Endodermal cell (in vitro differentiated cells): ENCODE results near the gene VPS72. TPM values are rescaled to one million over a fixed set of nuclear protein-coding genes. Genes with fewer than 3 reads are reported as not detected.

Experiments
- DNase-seq: peaks from one replicate; pipeline ENCODE4 v3.0.0-alpha.2; 2017
- H3K27ac ChIP-seq: 2 replicates; pipeline ENCODE4 v1.5.1; 2013; ENCODE audit warnings: mild to moderate bottlenecking, low read depth, low read length, moderate library complexity
- H3K27me3 ChIP-seq: 2 replicates; pipeline ENCODE4 v1.6.1; 2013; ENCODE audit warnings: mild to moderate bottlenecking, low read length, moderate library complexity; ENCODE audit not compliant: insufficient read depth, control insufficient read depth, poor library complexity, severe bottlenecking
- H3K36me3 ChIP-seq: 2 replicates; pipeline ENCODE4 v1.7.0; 2013; ENCODE audit warnings: mild to moderate bottlenecking, low read length, moderate library complexity; ENCODE audit not compliant: control insufficient read depth, insufficient read depth
- H3K4me1 ChIP-seq: one replicate; pipeline ENCODE4 v1.7.0; 2013; ENCODE audit warnings: low read length; ENCODE audit not compliant: control insufficient read depth, insufficient read depth
- H3K4me3 ChIP-seq: 2 replicates; pipeline ENCODE4 v1.5.1; 2013; ENCODE audit warnings: mild to moderate bottlenecking, low read length, moderate library complexity
- H3K9ac ChIP-seq: 2 replicates; pipeline ENCODE4 v1.6.1; 2013; ENCODE audit warnings: mild to moderate bottlenecking, low read length, moderate library complexity; ENCODE audit not compliant: poor library complexity, severe bottlenecking; ENCODE audit errors: extremely low read depth
- H3K9me3 ChIP-seq: 2 replicates; pipeline ENCODE4 v1.6.1; 2013; ENCODE audit warnings: mild to moderate bottlenecking, low read length, moderate library complexity; ENCODE audit not compliant: control insufficient read depth
- H3K27ac Mint-ChIP-seq: 2 replicates; pipeline ENCODE4 v1.8.0; 2020; ENCODE audit warnings: mixed read lengths
- H3K27me3 Mint-ChIP-seq: 2 replicates; pipeline ENCODE4 v1.8.0; 2021; ENCODE audit warnings: mild to moderate bottlenecking, mixed read lengths; ENCODE audit not compliant: insufficient read depth
- H3K36me3 Mint-ChIP-seq: 2 replicates; pipeline ENCODE4 v1.8.0; 2020; ENCODE audit warnings: low read depth, mixed read lengths
- H3K4me1 Mint-ChIP-seq: 2 replicates; pipeline ENCODE4 v1.8.0; 2020; ENCODE audit warnings: mixed read lengths
- H3K4me3 Mint-ChIP-seq: 2 replicates; pipeline ENCODE4 v1.8.0; 2020; ENCODE audit warnings: mild to moderate bottlenecking, moderate library complexity, mixed read lengths
- H3K9me3 Mint-ChIP-seq: 2 replicates; pipeline ENCODE4 v1.8.0; 2020; ENCODE audit warnings: mild to moderate bottlenecking, mixed read lengths
- WGBS, 2 experiments: methylation state at CpG; one replicate each; pipeline versions ENCODE4 v1.1.5 to v1.1.7; 2013; ENCODE audit warnings: missing lambda C conversion rate in 2 of 2, mixed read lengths in 1 of 2; ENCODE audit not compliant: insufficient coverage in 1 of 2, insufficient read length in 1 of 2; 5-methylcytosine and 5-hydroxymethylcytosine counted together
- total RNA-seq, 2 donors: library from RNA; stranded (reverse); fragmentation: NEBNext Ultra II Directional in 1 of 2; extraction: Animal tissue kit (Norgen Biotek cat#: 25700) in 1 of 2; gene quantifications; 2 replicates in 1 of 2; 3 replicates in 1 of 2; pipeline ENCODE4 v1.2.1, GENCODE V29; 2021
- TF ChIP-seq, protein P1 (sequence below): fragments of 200-600 bp; sonication (generic); conservative IDR thresholded peaks from 2 replicates; pipeline ENCODE4 v1.5.0; 2021; ENCODE audit warnings: antibody characterized with exemption, mild to moderate bottlenecking

The VPS72 gene
- total RNA-seq, 2 donors from 2014 or later, result 79.4 to 103 TPM

DNA sequence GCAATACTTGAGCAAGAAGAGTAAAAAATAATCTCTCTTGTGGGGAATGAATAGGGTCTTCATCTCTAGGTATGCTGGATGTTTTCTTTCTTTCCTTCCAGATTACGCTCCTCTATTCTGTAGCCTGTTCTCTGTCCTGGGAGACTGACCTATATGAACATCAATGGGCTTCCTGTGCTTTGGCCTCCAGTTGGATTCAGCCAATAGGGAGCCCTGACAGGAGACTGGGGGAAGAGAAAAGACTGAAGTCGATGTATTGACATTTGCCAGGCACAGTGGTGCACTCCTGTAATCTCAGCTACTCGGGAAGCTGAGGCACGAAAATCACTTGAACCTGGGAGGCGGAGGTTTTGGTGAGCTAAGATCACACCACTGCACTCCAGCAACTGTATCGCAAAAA is 61.2 kb downstream of the VPS72 start:
- Histone ChIP-seq H3K27me3 (no peaks in the 10 kb centered on the region), H3K4me1 (no peaks in the 10 kb centered on the region), H3K9ac (no peak overlapping the region), H3K36me3 (no peaks in the 10 kb centered on the region), H3K27ac (no peak overlapping the region), H3K9me3 (no peaks in the 10 kb centered on the region), H3K4me3 (no peak overlapping the region)
- no peaks in the 10 kb centered on the region for H3K9me3 Mint-ChIP-seq
- no peak overlapping the region for H3K27ac Mint-ChIP-seq
- peak; percentile 57 for DNase-seq
- no peak overlapping the region for H3K4me3 Mint-ChIP-seq
- peaks cover 2% of the 10 kb centered on the region for H3K36me3 Mint-ChIP-seq
- WGBS, 2 experiments, result 84 to 90% methylated on average over 6 of the region's 6 CpGs
- H3K4me1 Mint-ChIP-seq, result peaks cover 14% of the 10 kb centered on the region
- peaks cover 13% of the 10 kb centered on the region for H3K27me3 Mint-ChIP-seq
- TF ChIP-seq, protein P1, sequence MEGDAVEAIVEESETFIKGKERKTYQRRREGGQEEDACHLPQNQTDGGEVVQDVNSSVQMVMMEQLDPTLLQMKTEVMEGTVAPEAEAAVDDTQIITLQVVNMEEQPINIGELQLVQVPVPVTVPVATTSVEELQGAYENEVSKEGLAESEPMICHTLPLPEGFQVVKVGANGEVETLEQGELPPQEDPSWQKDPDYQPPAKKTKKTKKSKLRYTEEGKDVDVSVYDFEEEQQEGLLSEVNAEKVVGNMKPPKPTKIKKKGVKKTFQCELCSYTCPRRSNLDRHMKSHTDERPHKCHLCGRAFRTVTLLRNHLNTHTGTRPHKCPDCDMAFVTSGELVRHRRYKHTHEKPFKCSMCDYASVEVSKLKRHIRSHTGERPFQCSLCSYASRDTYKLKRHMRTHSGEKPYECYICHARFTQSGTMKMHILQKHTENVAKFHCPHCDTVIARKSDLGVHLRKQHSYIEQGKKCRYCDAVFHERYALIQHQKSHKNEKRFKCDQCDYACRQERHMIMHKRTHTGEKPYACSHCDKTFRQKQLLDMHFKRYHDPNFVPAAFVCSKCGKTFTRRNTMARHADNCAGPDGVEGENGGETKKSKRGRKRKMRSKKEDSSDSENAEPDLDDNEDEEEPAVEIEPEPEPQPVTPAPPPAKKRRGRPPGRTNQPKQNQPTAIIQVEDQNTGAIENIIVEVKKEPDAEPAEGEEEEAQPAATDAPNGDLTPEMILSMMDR, result no peak

Other genes starting within 250 kb of the VPS72 start
- 100 to 1,000 TPM; 143 to 183 TPM for gene CERS2, start 215.4 kb downstream of the VPS72 start, total RNA-seq
- gene ANXA9, start 207.9 kb downstream of the VPS72 start, total RNA-seq, result not detected
- gene MINDY1, start 183.3 kb downstream of the VPS72 start, total RNA-seq, result 10 to 100 TPM in 1 of 2 donors, 1 to 10 TPM in 1; 8.6 to 10.8 TPM
- gene PRUNE1, start 181.7 kb downstream of the VPS72 start, total RNA-seq, result 10 to 100 TPM; 23.8 to 29.3 TPM
- 1 to 10 TPM; 1.6 to 2.9 TPM for gene BNIPL, start 153.6 kb downstream of the VPS72 start, total RNA-seq
- gene C1orf56, start 142.4 kb downstream of the VPS72 start, total RNA-seq, result 1 to 10 TPM; 4.7 to 6.6 TPM
- gene CDC42SE1, start 130.6 kb downstream of the VPS72 start, total RNA-seq, result 10 to 100 TPM; 69.8 to 74.5 TPM
- 10 to 100 TPM; 16.5 to 19.2 TPM for gene MLLT11, start 129.8 kb downstream of the VPS72 start, total RNA-seq
- 1 to 10 TPM; 7.5 to 7.7 TPM for gene GABPB2, start 119.4 kb downstream of the VPS72 start, total RNA-seq
- 10 to 100 TPM; 23.8 to 26.5 TPM for gene SEMA6C, start 43.6 kb downstream of the VPS72 start, total RNA-seq
- not detected for gene TNFAIP8L2, start 33.5 kb downstream of the VPS72 start, total RNA-seq
- 10 to 100 TPM in 1 of 2 donors, 1 to 10 TPM in 1; 9.1 to 13.0 TPM for gene LYSMD1, start 24.3 kb downstream of the VPS72 start, total RNA-seq
- 10 to 100 TPM; 41.1 to 44.8 TPM for gene SCNM1, start 24.1 kb downstream of the VPS72 start, total RNA-seq
- 1 to 10 TPM; 1.0 to 1.9 TPM for gene TMOD4, start 14.2 kb downstream of the VPS72 start, total RNA-seq
- 100 to 1,000 TPM; 102 to 144 TPM for gene PIP5K1A, start 8.4 kb upstream of the VPS72 start, total RNA-seq
- gene PSMD4, start 64.5 kb upstream of the VPS72 start, total RNA-seq, result 100 to 1,000 TPM; 188 to 205 TPM
- gene ZNF687, start 92.1 kb upstream of the VPS72 start, total RNA-seq, result 10 to 100 TPM; 43.0 to 49.8 TPM
- 10 to 100 TPM; 34.3 to 37.5 TPM for gene PI4KB, start 137.2 kb upstream of the VPS72 start, total RNA-seq
- 10 to 100 TPM; 57.7 to 72.1 TPM for gene RFX5, start 157.1 kb upstream of the VPS72 start, total RNA-seq
- 10 to 100 TPM; 35.4 to 39.2 TPM for gene SELENBP1, start 182.5 kb upstream of the VPS72 start, total RNA-seq
- 100 to 1,000 TPM; 327 to 333 TPM for gene PSMB4, start 209.4 kb upstream of the VPS72 start, total RNA-seq